Lung (tissue), 12 donors: ENCODE measurements around the gene LSAMP. TPM values are rescaled to one million over a fixed set of nuclear protein-coding genes. Genes with fewer than 3 reads are reported as not detected.

Experiments
- ATAC-seq: fragments of 200-7000 bp; cut with Tn5 transposase; one replicate; pipeline ENCODE4 v1.9.1; 2020; ENCODE audit warnings: moderate number of reproducible peaks; ENCODE audit not compliant: insufficient read depth, low FRiP score
- DNase-seq, 3 donors: peaks; one replicate each; pipeline ENCODE4 v3.0.0-alpha.2; 2013 to 2017
- H3K27ac ChIP-seq, 2 donors: one replicate each; pipeline ENCODE4 v1.5.1; 2013; ENCODE audit warnings: mild to moderate bottlenecking in 2 of 2, moderate library complexity in 2 of 2, control low read depth in 1 of 2, inconsistent platforms in 1 of 2, low read depth in 1 of 2, low read length in 1 of 2
- H3K27me3 ChIP-seq, 3 donors: one replicate each; pipeline ENCODE4 v1.5.1; 2013; ENCODE audit warnings: low read length in 2 of 3; ENCODE audit not compliant: control insufficient read depth in 3 of 3, insufficient read depth in 3 of 3
- H3K36me3 ChIP-seq, 4 donors: one replicate each; pipeline ENCODE4 v1.5.1; 2013; ENCODE audit warnings: low read length in 4 of 4, mild to moderate bottlenecking in 1 of 4, moderate library complexity in 1 of 4; ENCODE audit not compliant: control insufficient read depth in 4 of 4, insufficient read depth in 4 of 4
- H3K4me1 ChIP-seq, 5 donors: one replicate each; pipeline ENCODE4 v1.5.1; 2013; ENCODE audit warnings: low read length in 5 of 5, mild to moderate bottlenecking in 2 of 5, moderate library complexity in 1 of 5; ENCODE audit not compliant: control insufficient read depth in 5 of 5, insufficient read depth in 5 of 5
- H3K4me3 ChIP-seq: one replicate; pipeline ENCODE4 v1.5.1; 2013; ENCODE audit warnings: mild to moderate bottlenecking, control low read depth, moderate library complexity
- H3K9ac ChIP-seq, 2 donors: one replicate each; pipeline ENCODE4 v1.5.1; 2013; ENCODE audit warnings: low read length in 2 of 2, control low read depth in 1 of 2; ENCODE audit not compliant: insufficient read depth in 1 of 2
- H3K9me3 ChIP-seq, 4 donors: one replicate each; pipeline ENCODE4 v1.5.1; 2013; ENCODE audit warnings: low read length in 3 of 4, mild to moderate bottlenecking in 1 of 4, moderate library complexity in 1 of 4; ENCODE audit not compliant: control insufficient read depth in 4 of 4, insufficient read depth in 3 of 4
- CTCF ChIP-seq: IDR thresholded peaks from 2 replicates; pipeline ENCODE4 v1.5.1; 2012; ENCODE audit warnings: mild to moderate bottlenecking; ENCODE audit errors: control extremely low read depth, extremely low read depth
- WGBS, 2 donors: extraction: QIAGEN DNeasy Blood & Tissue Kit; methylation state at CpG; one replicate each; pipeline ENCODE4 v1.1.7; 2013; 5-methylcytosine and 5-hydroxymethylcytosine counted together
- polyA plus RNA-seq, 2 donors: library from polyadenylated mRNA; stranded (reverse); fragments of 200-250 nt; gene quantifications; one replicate each; pipeline ENCODE4 v1.2.1, GENCODE V29; 2013
- total RNA-seq, 2 donors: library from RNA; depleted of rRNA in 1 of 2; stranded (reverse); fragments of >200 nt in 1 of 2; gene quantifications; one replicate each; pipeline ENCODE4 v1.2.1, GENCODE V29; 2014 to 2021
- donor health status: control.
- donor health status: control.
- donor health status: Bipolar disorder and iron deficiency.
- donor health status: healthy.
- donor health status: DM: yes; HTN: yes; CAD: no.

The LSAMP gene
- total and polyA plus RNA-seq, 4 donors, result 1.6 to 21.9 (median 9.5) TPM

GRCh38 chr3:115806501-115806900 is 638.8 kb downstream of the LSAMP start:
- ATAC-seq, result no peak
- 70% methylated on average over 4 of the region's 4 CpGs for WGBS, 2 donors
- TF ChIP-seq CTCF, result no peak

GRCh38 chr3:115805520-115805919 is 639.8 kb downstream of the LSAMP start:
- H3K4me1 ChIP-seq, result no peaks in the 10 kb centered on the region
- ATAC-seq, result no peak
- H3K27ac ChIP-seq, result no peak overlapping the region
- WGBS, 2 donors, result 82 to 88% methylated on average over 4 of the region's 4 CpGs
- H3K4me3 ChIP-seq, result no peak overlapping the region
- peaks cover 0 to 3% (median 0%) of the 10 kb centered on the region in 3 donors for H3K27me3 ChIP-seq
- no peak for DNase-seq
- H3K36me3 ChIP-seq, result no peaks in the 10 kb centered on the region
- no peak for TF ChIP-seq CTCF
- H3K9ac ChIP-seq, result no peak overlapping the region
- H3K9me3 ChIP-seq, result no peaks in the 10 kb centered on the region

More at GRCh38 chr3:115806501-115806900, 638.8 kb downstream of the LSAMP start:
- Histone ChIP-seq H3K36me3 (no peaks in the 10 kb centered on the region), H3K9me3 (no peaks in the 10 kb centered on the region), H3K4me1 (no peaks in the 10 kb centered on the region), H3K27ac (no peak overlapping the region), H3K27me3 (peaks cover 0 to 3% (median 0%) of the 10 kb centered on the region in 3 donors), H3K9ac (no peak overlapping the region), H3K4me3 (no peak overlapping the region)
- no peak for DNase-seq

- ATAC-seq, result no peak
- Histone ChIP-seq H3K4me3 (no peak overlapping the region), H3K36me3 (no peaks in the 10 kb centered on the region), H3K27ac (no peak overlapping the region), H3K4me1 (no peaks in the 10 kb centered on the region), H3K27me3 (peaks cover 0 to 3% (median 0%) of the 10 kb centered on the region in 3 donors), H3K9me3 (no peaks in the 10 kb centered on the region), H3K9ac (no peak overlapping the region)
- no peak for TF ChIP-seq CTCF
- DNase-seq, result no peak
- WGBS, 2 donors, result 34 to 40% methylated on average over 2 of the region's 2 CpGs
Observed at GRCh38 chr3:115804713-115805119, 640.6 kb downstream of the LSAMP start.

GRCh38 chr3:115804200-115804599 is 641.1 kb downstream of the LSAMP start:
- H3K9me3 ChIP-seq, result no peaks in the 10 kb centered on the region
- H3K9ac ChIP-seq, result no peak overlapping the region
- H3K36me3 ChIP-seq, result no peaks in the 10 kb centered on the region
- DNase-seq, result no peak
- H3K27me3 ChIP-seq, result no peaks in the 10 kb centered on the region
- no peak overlapping the region for H3K4me3 ChIP-seq
- no peak for TF ChIP-seq CTCF
- H3K27ac ChIP-seq, result no peak overlapping the region
- WGBS, 2 donors, result 70 to 82% methylated on average over 2 of the region's 2 CpGs
- ATAC-seq, result no peak
- H3K4me1 ChIP-seq, result no peaks in the 10 kb centered on the region
